ENCODE results near the gene XIRP1. TPM values are rescaled to one million over a fixed set of nuclear protein-coding genes. Genes with fewer than 3 reads are reported as not detected.

XIRP1 gene
- total RNA-seq, 6 experiments from 2014 or later, result 0.05 to 0.43 (median 0.07) TPM; not detected in 1

DNA sequence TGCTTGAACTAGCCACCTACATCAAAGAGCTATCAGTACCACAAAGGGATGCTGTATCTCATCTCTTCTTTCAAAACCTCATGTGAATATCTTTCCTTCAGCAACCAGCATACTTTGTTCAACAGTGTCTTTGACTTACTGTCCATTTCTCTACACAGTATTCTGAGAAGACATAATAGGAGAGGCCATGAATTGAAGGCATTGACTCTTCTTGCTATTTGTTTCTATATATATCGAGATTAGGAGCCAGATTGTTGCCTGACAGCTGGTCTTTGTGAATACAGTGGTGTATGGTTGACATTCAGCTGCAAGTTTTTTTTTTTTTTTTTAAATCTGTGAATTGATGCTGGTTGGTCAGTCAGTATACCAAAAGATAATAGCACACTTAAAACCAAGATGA lies 26.9 kb downstream of the XIRP1 start:
- intact Hi-C loops (cut with DNase I), result no loop called here
- Histone ChIP-seq H3K4me1 (peaks cover 0 to 22% (median 8%) of the 10 kb centered on the region in 4 donors), H3K9me3 (no peaks in the 10 kb centered on the region), H3K27ac (no peak overlapping the region), H3K36me3 (no peaks in the 10 kb centered on the region), H3K4me3 (no peak overlapping the region), H3K27me3 (no peaks in the 10 kb centered on the region)
- no peak for TF ChIP-seq POLR2A (IDR thresholded peaks at IDR 0.05)
- TF ChIP-seq CTCF (IDR thresholded peaks at IDR 0.05), result no peak
- 80% methylated on average over 1 of the region's 1 CpG for WGBS (ENCODE audit: insufficient coverage, low coverage, low lambda C conversion rate, missing lambda C conversion rate)
- ATAC-seq, result no peak
- DNase-seq, result no peak

- TF ChIP-seq POLR2A (IDR thresholded peaks at IDR 0.05), result no peak
- TF ChIP-seq CTCF (IDR thresholded peaks at IDR 0.05), result no peak
- H3K4me3 ChIP-seq, result no peak overlapping the region
- no peaks in the 10 kb centered on the region for H3K36me3 ChIP-seq
- no peak overlapping the region for H3K27ac ChIP-seq
- H3K27me3 ChIP-seq, result no peaks in the 10 kb centered on the region
- ATAC-seq (no peak), DNase-seq (no peak)
- intact Hi-C loops (cut with DNase I), result no loop called here
- WGBS (ENCODE audit: insufficient coverage, low coverage, low lambda C conversion rate, missing lambda C conversion rate), result 79% methylated on average over 3 of the region's 3 CpGs
- peaks cover 0 to 30% (median 9%) of the 10 kb centered on the region in 4 donors for H3K4me1 ChIP-seq
- H3K9me3 ChIP-seq, result no peaks in the 10 kb centered on the region
Observed at GRCh38 chr3:39164414-39164813, 28.0 kb downstream of the XIRP1 start.

DNA sequence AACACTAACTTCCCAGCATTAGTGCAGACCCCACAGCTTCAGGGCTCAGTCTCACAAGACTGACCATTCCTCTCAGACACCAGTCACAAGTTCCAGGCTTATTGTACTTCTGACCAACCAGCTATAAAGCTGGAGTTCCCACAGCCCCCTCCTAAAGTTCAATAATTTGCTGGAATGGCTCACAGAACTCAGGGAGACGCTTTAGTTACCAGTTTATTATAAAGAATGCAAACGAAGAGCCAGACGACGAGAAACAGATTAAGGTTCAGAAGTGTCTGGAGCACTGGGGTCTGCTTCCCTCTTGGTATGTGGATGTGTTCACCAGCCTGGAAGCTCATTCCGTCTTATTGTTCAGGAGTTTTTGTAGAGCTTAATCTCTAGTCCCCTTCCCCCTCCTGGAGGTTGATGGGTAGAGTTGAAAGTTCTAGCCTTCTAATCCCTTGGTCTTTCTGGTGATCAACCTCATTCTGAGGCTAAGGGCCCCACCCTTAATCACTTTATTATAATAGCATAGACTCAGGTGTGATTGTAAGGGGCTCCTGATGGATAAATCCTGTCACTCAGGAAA lies 34.2 kb downstream of the XIRP1 start:
- no peak overlapping the region for H3K27ac ChIP-seq
- no peak for ATAC-seq
- peaks cover 0 to 16% (median 8%) of the 10 kb centered on the region in 4 donors for H3K4me1 ChIP-seq
- H3K36me3 ChIP-seq, result no peaks in the 10 kb centered on the region
- WGBS (ENCODE audit: insufficient coverage, low coverage, low lambda C conversion rate, missing lambda C conversion rate), result 88% methylated on average over 5 of the region's 5 CpGs
- H3K4me3 ChIP-seq, result no peak overlapping the region
- intact Hi-C loops (cut with DNase I), result no loop called here
- no peaks in the 10 kb centered on the region for H3K9me3 ChIP-seq
- DNase-seq, result no peak
- no peaks in the 10 kb centered on the region for H3K27me3 ChIP-seq
- no peak for TF ChIP-seq CTCF (IDR thresholded peaks at IDR 0.05)
- no peak for TF ChIP-seq POLR2A (IDR thresholded peaks at IDR 0.05)

DNA sequence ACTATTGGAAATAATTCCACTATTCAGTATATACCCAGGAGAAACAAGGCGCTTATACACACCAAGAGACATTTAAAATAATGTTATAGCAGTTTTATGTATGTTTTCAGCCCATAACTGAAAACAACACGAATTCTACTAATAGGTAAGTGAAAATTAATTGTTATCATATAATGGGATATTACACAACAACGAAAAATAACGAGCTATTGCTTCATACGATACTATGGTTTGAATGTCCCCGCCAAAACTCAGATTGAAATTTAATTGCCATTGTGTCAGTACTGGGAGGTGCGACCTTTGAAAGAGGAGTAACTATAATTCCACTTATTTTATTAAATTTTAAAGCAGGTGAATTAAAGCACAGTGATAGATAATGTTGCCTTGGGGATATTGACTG lies 35.0 kb downstream of the XIRP1 start:
- DNase-seq (no peak), ATAC-seq (no peak)
- peaks cover 0 to 16% (median 8%) of the 10 kb centered on the region in 4 donors for H3K4me1 ChIP-seq
- H3K36me3 ChIP-seq, result no peaks in the 10 kb centered on the region
- H3K27ac ChIP-seq, result no peak overlapping the region
- 86% methylated on average over 7 of the region's 7 CpGs for WGBS (ENCODE audit: insufficient coverage, low coverage, low lambda C conversion rate, missing lambda C conversion rate)
- H3K27me3 ChIP-seq, result no peaks in the 10 kb centered on the region
- TF ChIP-seq POLR2A (IDR thresholded peaks at IDR 0.05) (no peak), CTCF (IDR thresholded peaks at IDR 0.05) (no peak)
- H3K4me3 ChIP-seq, result no peak overlapping the region
- intact Hi-C loops (cut with DNase I), result no loop called here
- H3K9me3 ChIP-seq, result no peaks in the 10 kb centered on the region

GRCh38 chr3:39156421-39156820 lies 36.0 kb downstream of the XIRP1 start:
- H3K9me3 ChIP-seq, result no peaks in the 10 kb centered on the region
- DNase-seq (no peak), ATAC-seq (no peak)
- WGBS (ENCODE audit: insufficient coverage, low coverage, low lambda C conversion rate, missing lambda C conversion rate), result 67% methylated on average over 2 of the region's 4 CpGs
- intact Hi-C loops (cut with DNase I), result no loop called here
- no peak overlapping the region for H3K4me3 ChIP-seq
- no peaks in the 10 kb centered on the region for H3K36me3 ChIP-seq
- H3K27me3 ChIP-seq, result no peaks in the 10 kb centered on the region
- H3K4me1 ChIP-seq, result peaks cover 0 to 24% (median 9%) of the 10 kb centered on the region in 4 donors
- TF ChIP-seq POLR2A (IDR thresholded peaks at IDR 0.05), result no peak
- TF ChIP-seq CTCF (IDR thresholded peaks at IDR 0.05), result no peak
- H3K27ac ChIP-seq, result no peak overlapping the region
